ENCODE results near the gene ALDH1A2. TPM values are rescaled to one million over a fixed set of nuclear protein-coding genes. Genes with fewer than 3 reads are reported as not detected.
"Not testable (repeated sequence)": the region's sequence is repeated elsewhere in the genome, so short reads cannot be mapped to it uniquely, and the experiment has no call there.

The ALDH1A2 gene
- polyA plus RNA-seq, 1 donor = 9.3 TPM

DNA sequence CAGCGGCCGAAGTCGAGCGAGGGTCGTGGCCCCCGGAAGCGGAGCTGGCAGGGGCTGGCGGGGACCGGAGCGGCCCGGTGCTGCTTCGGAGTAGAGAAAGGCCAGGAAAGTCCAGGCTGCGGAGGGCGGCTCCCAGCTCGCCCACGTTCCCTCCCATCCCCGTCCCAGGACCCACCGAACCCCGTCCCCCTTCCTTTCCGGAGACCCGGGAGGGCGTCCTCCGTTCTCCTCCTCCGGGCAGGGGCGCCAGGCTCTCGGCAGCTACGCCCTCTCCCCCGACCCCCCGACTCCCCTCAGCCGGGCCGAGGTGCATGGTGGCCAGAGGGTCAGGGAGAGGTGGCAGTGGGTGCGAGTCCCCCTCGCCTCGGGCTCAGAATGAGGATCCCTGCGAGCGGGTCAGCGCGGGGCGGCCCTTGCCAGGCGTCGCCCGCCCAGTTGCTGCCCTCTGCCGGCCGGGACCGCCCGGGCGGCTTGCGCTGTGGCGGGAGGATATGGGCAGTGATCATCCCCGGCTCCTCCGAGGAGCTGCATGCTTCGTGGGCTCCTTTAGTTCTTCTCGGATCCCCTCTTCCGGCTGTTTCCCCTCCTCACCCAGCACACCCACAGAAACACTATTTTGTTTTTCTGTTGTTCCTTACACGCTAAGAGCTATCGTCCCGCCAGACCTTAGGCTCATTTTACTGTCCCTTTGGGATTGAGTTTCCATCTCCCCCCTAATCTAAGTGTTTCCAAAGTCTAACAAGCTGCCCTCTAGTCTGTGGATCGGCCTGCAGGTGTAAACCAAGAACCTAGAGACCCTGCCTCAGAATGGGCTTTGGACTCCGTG is 744 bp upstream of the ALDH1A2 start:
- no peak for DNase-seq (ENCODE audit: low read depth)

DNA sequence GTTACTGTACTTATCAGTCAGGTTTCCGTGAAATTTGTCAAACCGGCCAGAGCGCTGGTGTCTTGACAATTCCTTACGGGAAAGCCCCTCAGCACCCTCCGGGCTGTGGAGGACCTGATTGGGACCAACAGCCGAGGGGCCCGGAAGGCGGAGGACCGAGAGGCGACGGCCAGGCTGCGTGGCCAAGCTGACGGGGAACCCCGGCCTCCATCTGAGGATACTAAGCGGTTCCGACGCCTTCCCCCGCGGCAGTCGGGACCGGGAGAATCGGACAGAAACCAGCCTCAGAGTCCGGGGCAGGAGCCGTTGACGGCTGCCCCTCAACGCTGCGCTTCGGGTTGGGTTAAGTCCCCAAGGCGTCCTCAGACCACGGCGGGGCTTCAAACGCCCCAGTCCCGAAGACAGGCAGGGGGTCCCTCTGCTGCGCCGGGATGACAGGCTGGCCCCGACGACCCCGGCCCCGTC is 499 bp downstream of the ALDH1A2 start:
- no peak for DNase-seq (ENCODE audit: low read depth)

DNA sequence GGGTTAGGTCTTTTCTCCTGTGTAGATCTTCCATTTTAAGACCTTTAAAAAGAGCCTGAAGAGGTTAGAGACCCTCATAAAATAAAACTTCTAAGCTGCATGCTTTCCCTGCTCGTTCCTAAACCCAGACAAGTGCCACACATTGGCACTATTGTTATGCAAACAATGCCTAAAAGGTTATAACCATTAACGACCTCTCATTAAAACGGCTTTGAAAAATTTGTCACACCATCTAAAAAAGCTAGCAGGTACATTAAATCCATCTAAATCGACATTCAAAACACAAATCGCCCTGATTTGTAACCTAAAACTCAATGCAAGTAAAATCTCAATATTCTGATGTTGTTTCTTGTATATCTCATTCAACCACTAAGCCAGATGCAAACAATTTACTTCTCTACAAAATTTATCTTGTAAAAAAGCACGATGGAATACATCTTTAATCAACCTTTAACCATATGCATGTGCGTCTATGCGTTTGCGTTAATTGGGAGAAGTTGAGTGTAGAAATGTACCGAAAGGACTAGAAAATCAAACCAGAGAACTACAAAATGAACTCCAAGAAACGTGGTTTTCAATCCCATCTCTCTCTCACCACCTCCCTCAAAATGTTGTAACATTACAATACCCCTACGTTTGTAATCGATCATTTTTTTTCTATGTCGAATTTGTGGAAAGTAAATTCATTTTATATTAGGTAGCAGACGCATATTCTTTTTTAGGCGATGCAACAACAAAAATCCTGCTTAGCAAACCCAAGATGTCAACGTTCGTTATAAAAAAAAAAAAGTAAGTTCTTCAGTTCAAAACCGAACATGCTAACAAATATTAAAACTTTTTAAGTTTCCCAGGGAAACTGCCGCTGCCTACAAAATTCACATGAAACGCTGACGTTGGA is 1.2 kb downstream of the ALDH1A2 start:
- DNase-seq (ENCODE audit: low read depth) = no peak

- no peak for DNase-seq (ENCODE audit: low read depth)
Observed at GRCh38 chr15:58063614-58064013, 1.9 kb downstream of the ALDH1A2 start.

- no peak for DNase-seq (ENCODE audit: low read depth)
Observed at GRCh38 chr15:58062983-58063382, 2.5 kb downstream of the ALDH1A2 start.

DNA sequence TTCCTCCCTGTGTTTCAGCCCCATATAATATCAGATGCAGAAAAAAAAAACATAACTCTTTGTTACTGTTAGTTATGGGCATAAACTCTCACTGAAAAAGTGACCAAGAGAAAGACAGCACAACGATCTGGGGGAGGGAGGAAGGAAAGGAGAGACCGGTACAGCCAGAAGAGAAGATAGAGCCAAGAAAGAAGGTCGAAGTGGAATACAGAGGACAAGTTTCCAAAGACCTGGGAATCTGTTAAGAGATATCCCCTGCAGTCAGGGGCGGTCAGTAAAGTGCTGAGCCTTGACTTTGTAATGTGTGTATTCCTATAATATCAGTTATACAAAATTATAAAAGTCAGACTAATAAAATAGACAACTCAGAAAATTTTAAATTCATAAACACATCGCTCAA is 3.3 kb downstream of the ALDH1A2 start:
- no peak for DNase-seq (ENCODE audit: low read depth)

DNA sequence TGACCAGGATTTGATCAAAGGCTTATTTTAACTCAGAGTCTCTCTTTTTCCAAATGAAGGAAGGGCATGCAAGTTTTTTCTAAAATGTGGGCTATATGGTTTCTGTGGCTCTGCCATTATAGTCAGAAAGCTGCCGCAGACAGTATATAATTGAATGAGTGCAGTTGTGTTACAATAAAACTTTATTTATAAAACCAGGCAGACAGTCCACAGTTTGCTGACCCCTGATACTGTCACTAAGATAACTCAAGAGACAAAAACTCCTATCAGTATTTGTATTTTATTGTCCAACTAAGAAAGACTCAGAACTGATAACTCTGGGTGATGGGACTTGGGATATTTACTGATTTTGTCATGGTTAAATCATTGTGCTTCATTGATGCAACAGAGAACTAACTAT is 4.9 kb downstream of the ALDH1A2 start:
- no peak for DNase-seq (ENCODE audit: low read depth)

GRCh38 chr15:58058729-58059128 is 6.8 kb downstream of the ALDH1A2 start:
- no peak for DNase-seq (ENCODE audit: low read depth)

- no peak for DNase-seq (ENCODE audit: low read depth)
Observed at GRCh38 chr15:58058073-58058472, 7.4 kb downstream of the ALDH1A2 start.

GRCh38 chr15:58057559-58057958 is 8.0 kb downstream of the ALDH1A2 start:
- DNase-seq (ENCODE audit: low read depth) = no peak

DNA sequence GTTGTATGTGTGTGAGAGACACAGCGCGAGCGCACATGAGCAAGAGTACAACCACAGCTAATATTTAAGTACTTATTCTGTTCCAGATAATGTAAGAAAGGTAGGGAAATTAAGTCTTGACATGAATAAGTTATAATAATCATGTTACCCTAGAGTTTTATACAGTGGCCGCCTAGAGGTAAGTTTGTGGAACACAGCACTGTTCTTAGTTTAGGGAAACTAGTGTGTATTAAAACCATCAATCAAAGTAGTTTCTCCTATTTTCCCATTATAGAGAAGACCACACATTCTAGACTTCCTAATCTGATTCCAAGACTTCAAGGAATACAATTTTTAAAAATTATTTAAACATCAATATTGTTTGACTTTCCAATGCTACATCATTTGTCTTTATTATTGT is 9.5 kb downstream of the ALDH1A2 start:
- no peak for DNase-seq (ENCODE audit: low read depth)

- no peak for DNase-seq (ENCODE audit: low read depth)
Observed at GRCh38 chr15:58053315-58054153, 12.0 kb downstream of the ALDH1A2 start.

DNA sequence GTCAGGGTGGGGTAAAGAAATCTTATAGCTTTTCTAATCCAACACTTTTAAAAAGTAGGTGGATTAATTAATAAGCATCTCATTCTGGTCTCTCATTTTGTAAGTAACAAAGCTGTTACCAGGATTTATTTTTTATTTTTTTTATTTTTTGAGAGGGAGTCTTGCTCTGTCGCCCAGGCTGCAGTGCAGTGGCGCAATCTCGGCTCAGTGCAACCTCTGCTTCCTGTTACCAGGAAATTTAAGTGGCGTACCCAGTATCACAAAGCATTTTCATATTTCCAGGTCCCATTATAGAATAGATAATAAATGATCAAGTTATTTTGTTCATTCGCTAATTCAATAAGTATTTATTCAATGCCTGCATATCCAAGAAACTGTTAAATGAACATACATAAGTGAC is 13.2 kb downstream of the ALDH1A2 start:
- DNase-seq (ENCODE audit: low read depth) = no peak

DNA sequence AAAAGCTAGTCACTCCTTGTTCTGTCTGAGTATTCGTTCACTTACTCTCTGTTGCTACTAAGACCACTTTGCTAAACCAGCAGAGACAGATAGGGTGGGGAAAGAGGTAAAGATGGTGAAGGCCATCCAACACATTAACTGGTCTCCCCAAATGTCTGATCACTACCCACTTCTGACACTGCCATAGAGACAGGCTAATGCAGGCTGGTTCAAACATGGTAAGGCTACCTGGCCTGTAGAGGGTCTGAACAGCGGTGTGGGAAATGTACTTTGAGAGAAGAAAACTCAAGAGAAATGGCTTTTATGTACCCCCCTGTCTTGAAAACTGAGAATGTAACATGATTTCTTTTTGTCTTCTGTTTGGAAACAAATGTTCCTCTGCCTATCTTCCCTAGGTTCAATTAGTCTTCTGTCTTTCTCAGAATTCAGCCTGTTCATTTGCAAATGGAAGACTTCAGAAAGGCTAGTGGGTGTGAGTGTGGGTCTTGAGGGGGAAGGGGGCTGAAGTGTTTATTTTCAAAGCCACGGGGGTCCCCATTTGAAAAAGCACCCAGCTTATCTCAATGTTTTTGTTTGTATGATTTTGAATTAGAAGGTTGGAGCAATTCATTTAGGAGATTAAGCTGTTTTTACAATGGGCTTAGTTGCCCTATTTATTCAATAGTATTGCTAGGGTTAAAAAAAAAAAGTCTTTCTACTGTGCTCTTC is 15.8 kb downstream of the ALDH1A2 start:
- DNase-seq (ENCODE audit: low read depth) = no peak

DNA sequence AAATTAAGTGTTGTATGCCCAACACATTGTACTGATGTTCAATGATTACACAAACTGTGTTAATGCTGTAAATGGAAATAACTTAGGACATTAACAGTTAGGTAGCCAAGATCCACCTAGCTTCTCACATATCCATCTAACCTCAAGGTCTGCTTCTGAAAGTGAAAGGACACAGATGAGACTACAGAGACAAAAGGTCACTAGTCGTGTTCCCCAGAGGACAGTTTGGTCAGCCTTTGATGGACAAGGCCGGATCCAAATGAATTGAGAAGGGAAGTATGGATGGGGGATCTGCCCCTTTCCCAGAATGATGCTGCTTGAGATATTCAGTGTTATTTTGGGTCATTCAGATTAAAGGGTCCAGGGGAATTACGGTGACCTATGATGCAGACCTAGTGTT is 17.2 kb downstream of the ALDH1A2 start:
- no peak for DNase-seq (ENCODE audit: low read depth)

GRCh38 chr15:58047149-58047548 is 18.4 kb downstream of the ALDH1A2 start:
- no peak for DNase-seq (ENCODE audit: low read depth)

DNA sequence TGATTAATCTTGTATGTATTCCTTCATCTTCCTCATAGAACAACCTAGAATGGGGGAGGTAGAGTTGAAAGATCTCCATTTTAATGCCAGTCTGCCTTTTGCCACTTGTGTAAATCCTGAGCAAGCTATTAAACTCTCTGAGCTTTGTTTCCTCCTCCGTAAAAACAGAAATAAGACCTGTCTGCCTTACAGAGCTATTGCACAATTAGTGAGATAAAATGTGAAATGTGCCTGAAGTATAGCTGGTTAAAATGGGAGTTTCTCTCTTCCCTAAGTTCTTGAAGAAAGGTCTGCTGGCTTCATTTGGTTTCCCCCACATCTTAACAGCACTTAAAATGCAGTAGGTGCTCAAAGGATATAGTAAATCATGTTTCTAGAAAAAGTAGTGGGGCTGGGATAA is 19.0 kb downstream of the ALDH1A2 start:
- no peak for DNase-seq (ENCODE audit: low read depth)

GRCh38 chr15:58045376-58045775 is 20.1 kb downstream of the ALDH1A2 start:
- not testable (repeated sequence) for DNase-seq (ENCODE audit: low read depth)

DNA sequence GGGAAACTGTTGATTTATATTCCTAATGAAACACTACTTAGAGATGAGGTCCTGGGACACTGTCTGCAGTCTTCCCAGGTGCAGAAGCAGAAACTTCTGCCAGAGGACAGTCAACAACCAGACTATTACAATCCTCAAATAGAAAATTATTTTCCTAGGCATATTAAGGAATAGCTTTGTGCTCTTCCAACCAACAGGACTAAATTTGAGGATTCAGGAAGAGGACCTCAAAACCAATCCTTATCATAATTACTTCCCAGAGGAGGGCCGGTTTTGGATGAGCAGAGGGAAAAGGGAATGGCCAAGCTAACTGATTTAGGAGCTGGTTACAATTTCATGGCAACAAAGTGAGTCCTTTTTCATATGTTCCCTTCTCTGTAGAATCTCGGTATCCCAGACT is 21.0 kb downstream of the ALDH1A2 start:
- no peak for DNase-seq (ENCODE audit: low read depth)

DNA sequence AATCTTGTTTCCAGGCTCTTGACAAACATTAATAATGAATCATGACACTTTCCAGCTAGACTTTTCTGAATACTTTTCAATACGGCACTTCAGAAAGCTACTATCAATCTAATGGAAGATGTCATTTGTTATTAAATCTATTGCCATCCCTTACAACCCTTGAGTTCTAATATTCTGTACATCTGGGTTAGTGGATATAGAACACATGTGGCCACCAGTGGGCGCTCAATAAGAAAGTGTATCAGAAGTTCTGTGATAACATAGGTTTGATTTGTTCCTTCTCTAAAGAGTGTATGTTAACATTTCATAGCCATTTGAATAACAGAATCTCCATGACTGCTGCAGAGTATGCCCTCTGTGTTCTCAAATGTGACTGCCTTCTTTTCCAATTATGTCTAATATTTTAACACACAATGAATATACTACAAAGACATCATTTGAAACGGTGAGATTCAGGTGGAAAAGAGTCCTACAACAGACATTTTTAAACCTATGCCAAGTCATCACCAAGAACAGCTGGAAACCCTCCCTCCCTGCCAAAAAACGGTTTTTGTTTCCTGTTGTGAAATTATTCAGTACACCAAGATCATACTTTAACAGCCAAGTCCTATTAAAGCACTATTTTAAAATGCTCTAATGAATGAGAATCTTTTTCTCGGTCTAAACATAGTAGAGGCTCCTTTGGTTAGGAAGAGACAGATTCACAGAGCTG is 22.2 kb downstream of the ALDH1A2 start:
- DNase-seq (ENCODE audit: low read depth) = no peak

DNA sequence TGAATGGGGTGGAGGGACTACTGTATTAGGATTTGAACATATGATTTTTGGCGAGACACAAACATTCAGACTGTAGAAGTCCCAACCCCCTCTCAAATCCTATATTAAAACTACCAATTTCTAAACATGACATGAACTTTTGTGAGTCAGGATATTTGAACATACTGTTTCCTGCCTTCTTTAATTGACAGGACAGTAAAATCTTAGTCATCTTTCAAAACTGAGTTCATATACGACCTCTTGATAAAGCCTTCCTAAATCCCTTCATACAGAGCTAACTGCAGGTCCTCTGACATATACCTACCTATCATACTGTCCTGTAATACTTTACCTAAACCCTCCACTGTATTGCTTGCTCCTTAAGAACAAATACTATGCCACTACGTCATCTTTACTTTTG is 23.5 kb downstream of the ALDH1A2 start:
- no peak for DNase-seq (ENCODE audit: low read depth)

All from forelimb muscle (tissue), 1 donor.